Measurements from ENCODE around the gene PREX1.
"Not testable (repeated sequence)": the region's sequence is repeated elsewhere in the genome, so short reads cannot be mapped to it uniquely, and the experiment has no call there.

The PREX1 gene

GRCh38 chr20:48812600-48813445, 15.0 kb downstream of the PREX1 start:
- DNase-seq (ENCODE audit: low read depth in 2 of 2) = no peak

GRCh38 chr20:48812114-48812513, 15.7 kb downstream of the PREX1 start:
- DNase-seq (ENCODE audit: low read depth in 2 of 2) = not testable (repeated sequence)

DNA sequence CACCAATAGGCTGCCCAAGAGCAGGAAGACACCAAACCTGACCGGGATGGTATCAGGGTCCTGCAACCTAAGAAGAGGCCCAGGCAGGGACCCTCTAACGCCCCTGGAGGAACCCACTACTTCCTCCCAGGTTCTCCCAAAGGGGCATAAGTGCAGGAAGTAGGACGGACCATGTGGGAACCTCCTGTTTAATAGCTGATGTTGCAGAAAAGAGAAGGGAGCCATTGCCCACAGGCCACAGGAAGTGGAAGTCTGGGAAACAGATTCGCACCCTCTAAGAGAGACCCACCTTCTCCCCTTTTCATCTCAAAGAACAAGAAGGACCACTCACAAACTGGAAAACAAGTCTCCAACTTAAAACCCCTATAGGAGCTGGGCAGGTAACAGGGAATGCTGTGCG, 18.1 kb downstream of the PREX1 start:
- no peak for DNase-seq (ENCODE audit: low read depth in 2 of 2)

DNA sequence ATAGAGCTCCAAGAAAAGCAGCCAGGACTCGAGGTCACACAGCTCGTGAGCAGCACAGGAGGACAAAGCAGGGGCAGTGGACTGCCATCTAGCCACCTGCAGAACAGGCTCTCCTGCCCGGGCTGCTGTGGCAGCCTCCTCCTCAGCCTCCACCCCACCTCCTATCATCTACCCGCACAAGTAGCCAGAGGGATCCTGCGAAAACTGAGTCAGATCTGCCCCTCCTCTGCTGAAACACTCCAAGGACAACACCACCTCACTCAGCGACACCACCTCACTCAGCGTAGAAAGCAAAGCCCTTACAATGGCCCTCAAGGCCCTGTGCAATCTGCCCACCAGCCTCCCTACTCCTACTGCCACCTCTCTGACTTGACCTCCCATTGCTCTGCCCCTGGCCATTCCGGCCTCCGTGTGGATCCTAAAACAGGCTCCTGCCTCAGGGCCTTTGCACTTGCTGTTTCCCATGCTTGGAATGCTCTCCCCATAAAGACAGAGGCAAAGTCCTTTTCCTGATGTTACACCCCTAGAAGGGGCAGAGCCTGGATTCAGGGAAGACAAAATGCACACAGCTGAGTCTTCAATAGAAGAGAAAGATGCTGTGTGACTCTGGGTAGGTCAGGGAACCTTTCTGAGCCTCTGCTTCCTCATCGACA, 19.3 kb downstream of the PREX1 start:
- DNase-seq (ENCODE audit: low read depth in 2 of 2) = no peak

- DNase-seq (ENCODE audit: low read depth in 2 of 2) = no peak
Observed at GRCh38 chr20:48807586-48808381, 20.0 kb downstream of the PREX1 start.

GRCh38 chr20:48807051-48807450, 20.7 kb downstream of the PREX1 start:
- DNase-seq (ENCODE audit: low read depth in 2 of 2) = no peak

DNA sequence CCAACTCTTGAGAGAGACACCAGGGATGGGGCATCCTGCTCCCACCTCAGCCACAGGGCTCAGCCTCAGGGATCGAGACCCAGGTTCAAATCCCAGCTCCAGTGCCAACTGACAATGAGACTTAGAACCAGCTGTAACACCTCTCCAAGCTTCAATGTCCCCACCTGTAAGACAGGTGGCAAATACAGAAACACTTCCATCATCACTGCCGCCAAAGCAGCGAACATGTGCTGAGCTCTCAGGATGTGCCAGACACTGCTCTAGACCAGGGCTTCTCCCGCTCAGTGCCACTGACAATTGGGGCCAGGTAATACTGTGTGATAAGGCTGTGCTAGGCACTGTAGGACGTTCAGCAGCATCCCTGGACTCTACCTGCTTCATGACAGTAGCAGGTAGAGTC, 22.1 kb downstream of the PREX1 start:
- DNase-seq (ENCODE audit: low read depth in 2 of 2) = no peak

DNA sequence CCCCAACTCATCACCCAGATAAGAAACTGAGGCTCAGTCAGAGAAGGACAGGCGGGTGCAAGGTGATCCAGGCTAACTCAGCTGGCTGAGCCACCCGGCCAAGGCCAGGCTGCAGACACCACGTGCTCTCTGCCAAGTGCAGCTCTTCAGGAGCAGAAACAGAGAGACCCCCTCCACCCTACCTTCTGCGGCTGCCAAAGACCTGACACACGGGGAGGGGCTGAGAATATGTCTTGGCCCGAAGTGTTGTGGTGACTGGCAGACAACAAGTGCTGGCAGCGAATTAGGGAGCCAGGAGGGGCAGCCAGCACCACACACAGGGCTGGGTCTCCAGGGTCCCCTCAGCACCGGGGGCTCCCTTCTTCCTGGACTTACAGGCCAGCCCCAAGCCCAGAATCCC, 22.5 kb downstream of the PREX1 start:
- no peak for DNase-seq (ENCODE audit: low read depth in 2 of 2)

DNA sequence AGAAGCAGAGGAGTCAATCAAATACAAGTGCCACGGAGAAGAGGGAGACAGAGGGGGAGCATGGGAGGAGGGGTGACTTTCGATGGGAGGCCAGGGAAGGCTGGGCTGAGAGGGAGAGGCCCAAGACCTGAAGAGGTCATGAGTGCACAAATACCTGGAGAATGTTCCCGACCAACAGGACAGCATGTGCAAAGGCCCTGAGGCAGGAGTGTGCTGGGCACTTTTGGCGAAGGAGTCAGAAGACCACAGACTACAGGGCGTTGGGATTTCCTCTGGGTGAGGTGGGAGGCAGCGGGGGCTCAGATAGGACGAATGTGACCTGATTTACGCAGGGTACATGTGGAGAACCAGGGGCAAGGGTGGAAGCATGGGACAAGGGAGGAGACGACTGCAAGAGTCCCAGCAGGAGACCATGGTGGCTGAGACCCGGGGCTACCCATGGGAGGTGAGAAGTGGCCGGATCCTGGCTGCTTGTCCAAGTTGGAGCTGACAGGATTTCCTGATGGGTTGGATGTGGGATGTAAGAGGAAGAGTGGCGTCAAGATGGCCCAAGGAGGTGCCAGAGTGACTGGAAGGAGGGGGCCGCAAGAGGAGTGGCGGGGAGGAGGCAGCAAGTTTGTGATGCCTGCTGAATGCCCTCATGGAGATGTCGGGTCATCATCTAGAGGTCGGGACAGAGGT, 23.4 kb downstream of the PREX1 start:
- DNase-seq (ENCODE audit: low read depth in 2 of 2) = no peak

DNA sequence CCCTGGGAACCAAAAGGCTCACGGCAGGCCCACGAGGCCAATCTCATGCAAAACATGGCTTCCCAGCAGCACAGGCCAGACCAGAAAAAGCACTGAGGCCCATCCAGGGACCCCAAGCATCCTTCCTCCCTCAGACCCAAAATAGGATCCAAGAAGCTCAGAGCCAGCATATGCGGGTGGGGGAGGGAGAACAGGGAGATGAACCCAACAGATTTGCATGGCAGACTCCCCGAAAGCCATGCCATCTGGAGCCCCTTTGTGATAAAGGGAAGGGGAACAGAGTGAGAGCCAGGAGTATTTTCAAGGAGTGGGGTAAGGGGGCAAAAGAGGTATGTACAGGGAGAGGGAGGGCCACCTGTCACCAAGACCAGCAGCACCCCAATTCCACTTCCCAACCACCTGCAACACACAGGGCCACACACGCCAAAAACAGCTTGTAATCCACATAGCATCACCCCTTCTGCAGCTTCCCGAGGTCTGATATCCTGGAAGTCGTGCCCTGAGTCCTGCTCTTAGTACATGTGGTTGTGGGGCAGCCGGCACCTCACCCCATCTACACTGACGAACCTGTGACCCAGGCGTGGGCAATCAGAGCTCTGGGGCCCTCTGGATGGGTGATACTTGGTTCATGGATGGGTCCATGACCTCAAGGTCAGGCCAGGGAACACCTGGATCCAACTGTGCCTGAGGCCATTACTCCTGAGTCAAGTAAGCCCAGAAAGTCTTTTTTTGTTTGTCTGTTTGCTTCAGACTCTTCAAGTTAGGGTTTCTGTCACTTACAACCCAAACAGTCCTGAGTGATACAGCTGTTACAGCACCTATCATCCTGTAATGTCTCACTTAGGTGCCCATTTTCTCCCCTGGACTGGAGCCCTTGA, 24.4 kb downstream of the PREX1 start:
- DNase-seq (ENCODE audit: low read depth in 2 of 2) = no peak

GRCh38 chr20:48802647-48803046, 25.2 kb downstream of the PREX1 start:
- DNase-seq (ENCODE audit: low read depth in 2 of 2) = no peak

DNA sequence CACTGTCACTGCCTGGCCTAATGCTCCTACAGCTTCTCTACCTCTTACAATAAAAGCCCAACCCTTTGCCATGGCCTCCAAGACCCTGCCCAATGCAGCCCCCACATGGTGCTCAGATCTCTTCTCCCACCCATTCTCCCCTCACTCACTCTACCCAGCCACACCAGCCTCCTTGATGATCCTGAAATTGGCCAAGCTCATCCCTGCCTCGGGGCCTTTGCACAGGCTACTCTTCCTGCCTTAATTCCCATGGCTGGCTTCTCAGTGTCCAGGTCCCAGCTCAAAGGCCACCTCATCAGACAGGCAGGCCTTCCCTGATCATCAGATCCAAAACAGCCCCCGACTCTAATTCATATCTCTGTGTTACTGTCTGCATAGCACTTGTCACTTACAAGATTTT, 25.6 kb downstream of the PREX1 start:
- no peak for DNase-seq (ENCODE audit: low read depth in 2 of 2)

- DNase-seq (ENCODE audit: low read depth in 2 of 2) = no peak
Observed at GRCh38 chr20:48801197-48801596, 26.6 kb downstream of the PREX1 start.

- no peak for DNase-seq (ENCODE audit: low read depth in 2 of 2)
Observed at GRCh38 chr20:48800177-48800576, 27.6 kb downstream of the PREX1 start.

GRCh38 chr20:48799328-48800105, 28.3 kb downstream of the PREX1 start:
- no peak for DNase-seq (ENCODE audit: low read depth in 2 of 2)

DNA sequence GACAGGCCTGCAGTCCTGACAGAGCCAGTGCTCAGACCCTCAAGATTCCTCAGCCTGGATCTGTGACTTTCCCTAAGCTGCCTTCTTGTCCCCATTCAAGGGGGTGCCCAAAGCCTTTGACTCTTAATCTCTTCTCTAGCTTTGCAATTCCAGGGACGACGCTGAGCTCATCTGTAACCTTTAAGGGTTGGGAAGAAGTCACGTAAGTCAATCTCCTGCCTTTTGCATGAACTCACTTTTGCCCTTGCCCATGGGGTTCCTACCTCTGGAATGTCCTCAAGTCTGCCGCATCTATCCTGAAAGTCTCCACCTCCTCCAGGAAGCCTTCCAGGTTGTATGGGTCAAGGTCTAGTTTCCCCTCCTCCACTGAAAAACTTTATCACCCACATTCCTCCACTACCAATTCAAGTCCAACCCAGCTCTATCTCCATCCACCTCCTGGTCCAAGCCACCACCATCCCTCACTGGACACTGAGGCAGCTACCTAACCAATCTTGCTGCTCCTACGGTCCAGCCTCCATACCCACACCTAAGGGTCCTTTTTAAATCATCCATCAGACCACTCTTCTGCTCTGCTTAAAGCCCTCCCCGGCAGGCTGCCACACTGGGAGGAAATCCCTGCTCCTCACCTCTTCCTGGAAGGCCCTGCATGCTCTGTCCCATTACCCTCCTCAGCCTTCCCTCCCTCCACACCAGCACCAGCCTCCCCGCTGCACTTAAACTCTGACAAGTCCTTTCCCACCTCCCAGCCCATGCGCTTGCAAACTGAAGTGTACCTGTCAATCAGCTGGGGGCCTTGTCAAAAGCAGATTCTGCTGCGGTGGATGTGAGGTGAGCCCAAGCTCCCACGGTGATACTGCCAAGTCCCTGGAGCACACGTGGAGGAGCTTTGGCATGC, 29.7 kb downstream of the PREX1 start:
- DNase-seq (ENCODE audit: low read depth in 2 of 2) = no peak

DNA sequence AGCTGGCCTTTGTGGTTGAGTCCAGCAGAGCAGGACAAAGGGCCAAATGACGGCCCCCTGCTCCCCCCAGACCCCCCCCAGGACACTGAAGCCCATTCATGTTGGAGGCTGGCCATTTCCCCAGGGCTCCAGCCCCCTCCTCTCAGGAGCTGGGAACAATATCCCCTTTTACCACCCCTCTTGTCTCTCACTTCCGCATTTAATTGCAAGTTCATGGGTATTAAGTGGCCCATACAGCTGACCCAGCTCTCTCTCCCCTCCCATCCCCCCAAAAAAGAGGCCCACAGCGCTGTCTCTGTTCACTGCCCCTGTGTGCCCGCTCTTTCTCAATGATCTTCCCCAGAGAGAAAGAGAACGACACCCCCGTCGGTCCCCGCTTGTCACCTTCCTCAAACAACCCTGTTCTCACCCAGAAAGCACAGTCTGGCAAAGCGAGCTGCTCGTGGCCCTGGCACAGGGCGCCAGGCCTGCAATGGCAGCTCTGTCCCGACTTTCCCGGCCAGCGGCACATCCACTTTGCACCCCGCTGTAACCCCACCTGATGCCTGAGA, 30.4 kb downstream of the PREX1 start:
- DNase-seq (ENCODE audit: low read depth in 2 of 2) = no peak

- DNase-seq (ENCODE audit: low read depth in 2 of 2) = no peak
Observed at GRCh38 chr20:48795732-48796131, 32.1 kb downstream of the PREX1 start.

All from stimulated activated CD8-positive, alpha-beta memory T cell treated with anti-CD3 and anti-CD28 coated beads, Interleukin-7, amount 100 ng/mL, for 4 hours (primary cell).